Activated gamma-delta T cell treated with anti-CD3 and anti-CD28 coated beads, Interleukin-2, amount 50 U/mL, for 16 hours (primary cell): ENCODE results near the gene BMF.
"Not testable (repeated sequence)": the region's sequence is repeated elsewhere in the genome, so short reads cannot be mapped to it uniquely, and the experiment has no call there.

Experiments
- DNase-seq: peaks from one replicate; pipeline ENCODE4 v3.0.0-alpha.2; 2020; ENCODE audit warnings: low read depth

BMF gene

GRCh38 chr15:40108855-40109735 lies at the start of gene BMF:
TSS of gene BMF (minus strand) at chr15:40108879. CDS start at chr15:40106086, 2,793 bp downstream.
- peak; percentile 96 for DNase-seq

GRCh38 chr15:40157778-40158447 lies 49.2 kb upstream of the BMF start:
- no peak for DNase-seq

- no peak for DNase-seq
Measured at GRCh38 chr15:40155270-40155910, 46.7 kb upstream of the BMF start.

- DNase-seq, result not testable (repeated sequence)
Measured at GRCh38 chr15:40154821-40155220, 46.1 kb upstream of the BMF start.

- DNase-seq, result no peak
Measured at GRCh38 chr15:40151991-40152390, 43.3 kb upstream of the BMF start.

GRCh38 chr15:40151499-40151898 lies 42.8 kb upstream of the BMF start:
- no peak for DNase-seq

- DNase-seq, result no peak
Measured at GRCh38 chr15:40150163-40150925, 41.7 kb upstream of the BMF start.

GRCh38 chr15:40149339-40149738 lies 40.7 kb upstream of the BMF start:
- DNase-seq, result no peak

- no peak for DNase-seq
Measured at GRCh38 chr15:40146037-40146436, 37.4 kb upstream of the BMF start.

- no peak for DNase-seq
Measured at GRCh38 chr15:40142428-40142827, 33.7 kb upstream of the BMF start.

- not testable (repeated sequence) for DNase-seq
Measured at GRCh38 chr15:40138201-40138570, 29.5 kb upstream of the BMF start.

- DNase-seq, result no peak
Measured at GRCh38 chr15:40137303-40138200, 28.9 kb upstream of the BMF start.

- no peak for DNase-seq
Measured at GRCh38 chr15:40136470-40137302, 28.0 kb upstream of the BMF start.

- not testable (repeated sequence) for DNase-seq
Measured at GRCh38 chr15:40135846-40136450, 27.3 kb upstream of the BMF start.

- no peak for DNase-seq
Measured at GRCh38 chr15:40134885-40135284, 26.2 kb upstream of the BMF start.

- no peak for DNase-seq
Measured at GRCh38 chr15:40133544-40133943, 24.9 kb upstream of the BMF start.

GRCh38 chr15:40130799-40131502 lies 22.3 kb upstream of the BMF start:
- DNase-seq, result no peak

- DNase-seq, result no peak
Measured at GRCh38 chr15:40130118-40130517, 21.4 kb upstream of the BMF start.
